Endothelial cell of umbilical vein (primary cell): Measurements from ENCODE around the gene LKAAEAR1. TPM values are rescaled to one million over a fixed set of nuclear protein-coding genes. Genes with fewer than 3 reads are reported as not detected.

Source experiments
- BruUV-seq: library from RNA; stranded (reverse); fragments of 400-500 nt; replicated peaks from 2 replicates; lab custom pipeline; 2021; lab: Mats Ljungman, UMichigan
- CTCF ChIA-PET: fragments of 300-600, 350-600 bp; sonication (Branson Sonifier 250); formaldehyde crosslinking; loops from one replicate; lab custom pipeline; 2021; ENCODE audit warnings: antibody characterized with exemption, inconsistent platforms; lab: Charles Lee
- POLR2A ChIA-PET: fragments of 300-600, 350-600 bp; sonication (Branson Sonifier 250); formaldehyde crosslinking; loops from one replicate; lab custom pipeline; 2021; ENCODE audit warnings: antibody characterized with exemption, inconsistent platforms; lab: Charles Lee
- DNase-seq: peaks from one replicate; pipeline ENCODE4 v3.0.0-alpha.2; 2011; ENCODE audit warnings: low read depth, low spot score
- FAIRE-seq: peaks from 2 replicates; lab custom pipeline; 2011; peaks lifted over from hg19 to GRCh38; lab: Jason Lieb, UNC
- H2AFZ ChIP-seq: 2 replicates; pipeline ENCODE4 v1.6.0; 2012; ENCODE audit warnings: low read depth, low read length, control low read depth, inconsistent platforms
- H3K27ac ChIP-seq: 2 replicates; pipeline ENCODE4 v1.5.1; 2011; ENCODE audit warnings: low read depth, mild to moderate bottlenecking, control low read depth, low read length, moderate library complexity; ENCODE audit not compliant: insufficient read depth
- H3K27me3 ChIP-seq, 2 experiments: 2 replicates each; pipeline versions ENCODE4 v1.6.0 to v1.6.1; 2011; ENCODE audit warnings: low read length in 2 of 2, mixed read lengths in 1 of 2; ENCODE audit not compliant: control insufficient read depth in 2 of 2, insufficient read depth in 2 of 2
- H3K36me3 ChIP-seq, 2 experiments: 2 replicates in 1 of 2; 3 replicates in 1 of 2; pipeline ENCODE4 v1.5.1; 2011; ENCODE audit warnings: low read length in 2 of 2, mild to moderate bottlenecking in 1 of 2, moderate library complexity in 1 of 2; ENCODE audit not compliant: control insufficient read depth in 2 of 2, insufficient read depth in 2 of 2; ENCODE audit errors: extremely low read depth in 1 of 2
- H3K4me1 ChIP-seq: 3 replicates; pipeline ENCODE4 v1.5.1; 2011; ENCODE audit warnings: mild to moderate bottlenecking, low read length; ENCODE audit not compliant: control insufficient read depth, insufficient read depth; ENCODE audit errors: extremely low read depth
- H3K4me2 ChIP-seq: 2 replicates; pipeline ENCODE4 v1.6.1; 2011; ENCODE audit warnings: low read length, control low read depth, mixed read lengths; ENCODE audit not compliant: insufficient read depth
- H3K4me3 ChIP-seq, 3 experiments: fragments of 200-600 bp in 1 of 3; sonication (generic), shearing (Covaris generic) in 1 of 3; replicated peaks in 1 of 3; 2 replicates each; pipeline ENCODE4 v1.5.1; 2011 to 2016; ENCODE audit warnings: control low read depth in 3 of 3, low read length in 3 of 3, mild to moderate bottlenecking in 2 of 3, inconsistent platforms in 1 of 3, low read depth in 1 of 3, moderate library complexity in 1 of 3; ENCODE audit not compliant: insufficient read depth in 1 of 3
- H3K79me2 ChIP-seq: 2 replicates; pipeline ENCODE4 v1.6.0; 2012; ENCODE audit warnings: low read length, inconsistent platforms; ENCODE audit not compliant: control insufficient read depth, insufficient read depth
- H3K9ac ChIP-seq: replicated peaks from 2 replicates; pipeline ENCODE3; 2011; ENCODE audit warnings: low read length, control low read depth; ENCODE audit not compliant: insufficient read depth; ENCODE audit errors: extremely low read depth
- H3K9me1 ChIP-seq: replicated peaks from 3 replicates; pipeline ENCODE4 v1.6.0; 2011; ENCODE audit warnings: mild to moderate bottlenecking, low read length; ENCODE audit not compliant: control insufficient read depth, insufficient read depth; ENCODE audit errors: extremely low read depth
- H3K9me3 ChIP-seq: replicated peaks from 2 replicates; pipeline ENCODE4 v1.5.1; 2012; ENCODE audit warnings: low read length, inconsistent platforms; ENCODE audit not compliant: control insufficient read depth, insufficient read depth
- H4K20me1 ChIP-seq: replicated peaks from 2 replicates; pipeline ENCODE3; 2011; ENCODE audit warnings: mild to moderate bottlenecking, low read length; ENCODE audit not compliant: control insufficient read depth, insufficient read depth; ENCODE audit errors: extremely low read depth
- EZH2 ChIP-seq: IDR thresholded peaks from 2 replicates; pipeline ENCODE4 v1.6.1; 2012; ENCODE audit warnings: borderline replicate concordance, low read depth, mild to moderate bottlenecking, moderate library complexity, low read length, inconsistent platforms; ENCODE audit not compliant: severe bottlenecking
- FOS ChIP-seq: IDR thresholded peaks from 2 replicates; pipeline ENCODE4 v1.6.1; 2011; ENCODE audit warnings: mild to moderate bottlenecking, low read length, moderate library complexity, borderline replicate concordance; ENCODE audit not compliant: insufficient read depth
- GATA2 ChIP-seq: IDR thresholded peaks from 2 replicates; pipeline ENCODE4 v1.7.0; 2011; ENCODE audit warnings: low read depth, mild to moderate bottlenecking, moderate library complexity, mixed read lengths, low read length; ENCODE audit not compliant: insufficient read length, insufficient read depth
- JUN ChIP-seq: IDR thresholded peaks from 2 replicates; pipeline ENCODE4 v1.6.1; 2011; ENCODE audit warnings: borderline replicate concordance, low read depth; ENCODE audit not compliant: insufficient read length, insufficient read depth
- MYC ChIP-seq: IDR thresholded peaks from one replicate; pipeline ENCODE4 v1.6.1; 2011; ENCODE audit warnings: mild to moderate bottlenecking, low read depth, low read length
- POLR2A ChIP-seq: IDR thresholded peaks from 2 replicates; pipeline ENCODE4 v1.6.1; 2012; ENCODE audit warnings: low read depth, mild to moderate bottlenecking, control low read depth, low read length
- POLR2AphosphoS5 ChIP-seq: IDR thresholded peaks from 2 replicates; pipeline ENCODE4 v1.6.1; 2012; ENCODE audit warnings: low read depth, mild to moderate bottlenecking, control low read depth, low read length, moderate library complexity; ENCODE audit not compliant: insufficient read depth
- dilution Hi-C: fragments of 300-500 bp; cut with MboI; formaldehyde crosslinking; loops from one replicate; pipeline ENCODE4 v1.15.0; 2019; ENCODE audit warnings: low sequenced_read_pairs; ENCODE audit not compliant: extremely low pct_ligation_motif_present
- intact Hi-C: fragments of 100-400 bp; cut with micrococcal nuclease; formaldehyde crosslinking; loops from one replicate; pipeline ENCODE4 v1.10.0; 2022
- polyA plus RNA-seq, 4 experiments: library from polyadenylated mRNA; depleted of rRNA in 3 of 4; stranded (reverse) in 3 of 4; unstranded in 1 of 4; fragments of >200 nt; gene quantifications; 2 replicates each; pipeline versions ENCODE4 v1.2.1 to v1.2.3, GENCODE V29; 2011 to 2012; ENCODE audit warnings: missing spikeins in 1 of 4
- total RNA-seq: library from RNA; stranded (reverse); gene quantifications from 2 replicates; pipeline ENCODE4 v1.2.3, GENCODE V29; 2021
- TF ChIP-seq, protein P1 (sequence below), 2 donors: IDR thresholded peaks; 1 replicate in 1 of 2; 2 replicates in 1 of 2; pipeline ENCODE4 v1.5.1; 2011; ENCODE audit warnings: low read length in 2 of 2, mild to moderate bottlenecking in 2 of 2, moderate library complexity in 2 of 2, control low read depth in 1 of 2, inconsistent platforms in 1 of 2, low read depth in 1 of 2; ENCODE audit not compliant: insufficient read depth in 1 of 2; ENCODE audit errors: extremely low read depth in 1 of 2
- TF ChIP-seq, protein P2 (sequence below): IDR thresholded peaks from 2 replicates; pipeline ENCODE4 v1.6.1; 2011; ENCODE audit not compliant: insufficient read depth, insufficient read length

LKAAEAR1 gene
- total and polyA plus RNA-seq, 2 donors (not counting 3 experiments of a cell fraction or from before 2014, with no cell fraction given), result 0.29 TPM; not detected in 1

DNA sequence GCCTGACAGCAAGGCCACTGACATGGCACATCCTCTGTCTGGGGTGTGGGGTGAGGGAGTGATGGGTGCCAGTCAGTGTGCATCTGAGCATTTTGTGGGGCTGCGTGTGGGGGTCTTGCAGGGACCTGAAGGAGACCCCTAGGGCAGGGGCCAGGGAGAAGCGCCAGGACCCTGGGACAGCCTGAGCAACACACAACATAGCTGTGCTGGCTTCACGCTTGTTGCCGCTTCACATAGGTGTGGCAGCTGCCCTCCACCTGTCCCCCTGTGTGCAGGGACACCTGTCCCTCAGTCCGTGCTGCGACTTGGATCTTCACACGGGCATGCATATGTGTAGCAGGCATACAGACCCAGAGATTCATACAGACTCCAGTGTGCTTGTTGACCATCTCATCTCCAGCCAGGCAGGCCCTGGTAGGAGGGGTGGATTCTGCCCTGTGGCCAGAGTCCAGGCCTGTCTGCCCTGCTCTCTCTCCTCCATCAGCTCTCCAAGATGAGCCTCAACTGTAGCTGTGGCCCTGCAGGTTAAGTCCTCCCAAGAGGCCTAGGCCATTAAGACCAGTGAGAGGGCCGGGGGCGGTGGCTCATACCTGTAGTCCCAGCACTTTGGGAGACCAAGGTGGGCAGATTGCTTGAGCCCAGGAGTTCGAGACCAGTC, 26.3 kb upstream of the LKAAEAR1 start:
- H4K20me1 ChIP-seq, result no peaks in the 10 kb centered on the region
- H3K27me3 ChIP-seq, result no peaks in the 10 kb centered on the region
- POLR2A ChIA-PET, result no interaction called here
- no peak overlapping the region for H2AFZ ChIP-seq
- FAIRE-seq (no peak), DNase-seq (no peak)
- H3K9me1 ChIP-seq, result no peaks in the 10 kb centered on the region
- intact Hi-C loops (no loop called here), dilution Hi-C loops (no loop called here)
- no peak overlapping the region for H3K27ac ChIP-seq
- no peaks in the 10 kb centered on the region for H3K79me2 ChIP-seq
- BruUV-seq, result no TSS peak
- no peaks in the 10 kb centered on the region for H3K9me3 ChIP-seq
- H3K4me1 ChIP-seq, result no peaks in the 10 kb centered on the region
- no peaks in the 10 kb centered on the region for H3K36me3 ChIP-seq
- no peak overlapping the region for H3K4me2 ChIP-seq
- CTCF ChIA-PET, result interaction anchor here (1.4 kb wide), 2 partner anchors 9 to 10 kb away, joined by 4 read pairs; no protein-coding TSS in a partner anchor
- no peak overlapping the region for H3K4me3 ChIP-seq
- TF ChIP-seq, protein P1, sequence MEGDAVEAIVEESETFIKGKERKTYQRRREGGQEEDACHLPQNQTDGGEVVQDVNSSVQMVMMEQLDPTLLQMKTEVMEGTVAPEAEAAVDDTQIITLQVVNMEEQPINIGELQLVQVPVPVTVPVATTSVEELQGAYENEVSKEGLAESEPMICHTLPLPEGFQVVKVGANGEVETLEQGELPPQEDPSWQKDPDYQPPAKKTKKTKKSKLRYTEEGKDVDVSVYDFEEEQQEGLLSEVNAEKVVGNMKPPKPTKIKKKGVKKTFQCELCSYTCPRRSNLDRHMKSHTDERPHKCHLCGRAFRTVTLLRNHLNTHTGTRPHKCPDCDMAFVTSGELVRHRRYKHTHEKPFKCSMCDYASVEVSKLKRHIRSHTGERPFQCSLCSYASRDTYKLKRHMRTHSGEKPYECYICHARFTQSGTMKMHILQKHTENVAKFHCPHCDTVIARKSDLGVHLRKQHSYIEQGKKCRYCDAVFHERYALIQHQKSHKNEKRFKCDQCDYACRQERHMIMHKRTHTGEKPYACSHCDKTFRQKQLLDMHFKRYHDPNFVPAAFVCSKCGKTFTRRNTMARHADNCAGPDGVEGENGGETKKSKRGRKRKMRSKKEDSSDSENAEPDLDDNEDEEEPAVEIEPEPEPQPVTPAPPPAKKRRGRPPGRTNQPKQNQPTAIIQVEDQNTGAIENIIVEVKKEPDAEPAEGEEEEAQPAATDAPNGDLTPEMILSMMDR (IDR thresholded peaks at IDR 0.05; ENCODE audit: extremely low read depth in 1 of 2, insufficient read depth in 1 of 2, low read depth in 1 of 2, low read length in 2 of 2), result no peak
- TF ChIP-seq EZH2 (no peak), POLR2AphosphoS5 (no peak), JUN (no peak), GATA2 (no peak), MYC (no peak), FOS (no peak), POLR2A (no peak)
- TF ChIP-seq, protein P2, sequence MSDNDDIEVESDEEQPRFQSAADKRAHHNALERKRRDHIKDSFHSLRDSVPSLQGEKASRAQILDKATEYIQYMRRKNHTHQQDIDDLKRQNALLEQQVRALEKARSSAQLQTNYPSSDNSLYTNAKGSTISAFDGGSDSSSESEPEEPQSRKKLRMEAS, result no peak
- no peak overlapping the region for H3K9ac ChIP-seq
